GM18868 (cell line): Measurements from ENCODE around the gene SLC5A11.

Experiments
- ATAC-seq: cut with Tn5 transposase; IDR thresholded peaks from one replicate; pipeline ENCODE4 v1.9.1; 2021; ENCODE audit warnings: mild to moderate bottlenecking, moderate library complexity; ENCODE audit not compliant: unreplicated experiment

The SLC5A11 gene

GRCh38 chr16:24915576-24915975 is 69.8 kb downstream of the SLC5A11 start:
- no peak for ATAC-seq

GRCh38 chr16:24917236-24917635 is 71.5 kb downstream of the SLC5A11 start:
- ATAC-seq: no peak

- ATAC-seq: no peak
Measured at GRCh38 chr16:24917891-24918290, 72.1 kb downstream of the SLC5A11 start.

- no peak for ATAC-seq
Measured at GRCh38 chr16:24918641-24919040, 72.9 kb downstream of the SLC5A11 start.

- no peak for ATAC-seq
Measured at GRCh38 chr16:24919536-24919935, 73.8 kb downstream of the SLC5A11 start.

- no peak for ATAC-seq
Measured at GRCh38 chr16:24920568-24920967, 74.8 kb downstream of the SLC5A11 start.

- no peak for ATAC-seq
Measured at GRCh38 chr16:24921229-24921628, 75.5 kb downstream of the SLC5A11 start.

GRCh38 chr16:24925163-24925562 is 79.4 kb downstream of the SLC5A11 start:
- ATAC-seq: no peak

GRCh38 chr16:24929409-24929808 is 83.6 kb downstream of the SLC5A11 start:
- ATAC-seq: no peak

- ATAC-seq: no peak
Measured at GRCh38 chr16:24930440-24930839, 84.7 kb downstream of the SLC5A11 start.

GRCh38 chr16:24931091-24931490 is 85.3 kb downstream of the SLC5A11 start:
- ATAC-seq: no peak

- ATAC-seq: no peak
Measured at GRCh38 chr16:24935336-24935735, 89.6 kb downstream of the SLC5A11 start.

GRCh38 chr16:24936151-24936550 is 90.4 kb downstream of the SLC5A11 start:
- no peak for ATAC-seq

GRCh38 chr16:24939224-24939623 is 93.5 kb downstream of the SLC5A11 start:
- ATAC-seq: no peak

GRCh38 chr16:24939738-24940137 is 94.0 kb downstream of the SLC5A11 start:
- ATAC-seq: no peak

GRCh38 chr16:24943471-24943870 is 97.7 kb downstream of the SLC5A11 start:
- ATAC-seq: no peak

- no peak for ATAC-seq
Measured at GRCh38 chr16:24944206-24944605, 98.4 kb downstream of the SLC5A11 start.

GRCh38 chr16:24946155-24946554 is 100.4 kb downstream of the SLC5A11 start:
- no peak for ATAC-seq

- no peak for ATAC-seq
Measured at GRCh38 chr16:24950275-24950674, 104.5 kb downstream of the SLC5A11 start.

- ATAC-seq: no peak
Measured at GRCh38 chr16:24953306-24953705, 107.5 kb downstream of the SLC5A11 start.

- no peak for ATAC-seq
Measured at GRCh38 chr16:24953721-24954120, 108.0 kb downstream of the SLC5A11 start.

GRCh38 chr16:24954137-24954536 is 108.4 kb downstream of the SLC5A11 start:
- no peak for ATAC-seq

- ATAC-seq: no peak
Measured at GRCh38 chr16:24955975-24956731, 110.4 kb downstream of the SLC5A11 start.
